GM19023 (cell line): ENCODE results near the gene PIP4K2B.
"Not testable (repeated sequence)": the region's sequence is repeated elsewhere in the genome, so short reads cannot be mapped to it uniquely, and the experiment has no call there.

Experiments used
- ATAC-seq: cut with Tn5 transposase; IDR thresholded peaks from one replicate; pipeline ENCODE4 v1.9.1; 2021; ENCODE audit warnings: mild to moderate bottlenecking, moderate library complexity; ENCODE audit not compliant: unreplicated experiment

The PIP4K2B gene

DNA sequence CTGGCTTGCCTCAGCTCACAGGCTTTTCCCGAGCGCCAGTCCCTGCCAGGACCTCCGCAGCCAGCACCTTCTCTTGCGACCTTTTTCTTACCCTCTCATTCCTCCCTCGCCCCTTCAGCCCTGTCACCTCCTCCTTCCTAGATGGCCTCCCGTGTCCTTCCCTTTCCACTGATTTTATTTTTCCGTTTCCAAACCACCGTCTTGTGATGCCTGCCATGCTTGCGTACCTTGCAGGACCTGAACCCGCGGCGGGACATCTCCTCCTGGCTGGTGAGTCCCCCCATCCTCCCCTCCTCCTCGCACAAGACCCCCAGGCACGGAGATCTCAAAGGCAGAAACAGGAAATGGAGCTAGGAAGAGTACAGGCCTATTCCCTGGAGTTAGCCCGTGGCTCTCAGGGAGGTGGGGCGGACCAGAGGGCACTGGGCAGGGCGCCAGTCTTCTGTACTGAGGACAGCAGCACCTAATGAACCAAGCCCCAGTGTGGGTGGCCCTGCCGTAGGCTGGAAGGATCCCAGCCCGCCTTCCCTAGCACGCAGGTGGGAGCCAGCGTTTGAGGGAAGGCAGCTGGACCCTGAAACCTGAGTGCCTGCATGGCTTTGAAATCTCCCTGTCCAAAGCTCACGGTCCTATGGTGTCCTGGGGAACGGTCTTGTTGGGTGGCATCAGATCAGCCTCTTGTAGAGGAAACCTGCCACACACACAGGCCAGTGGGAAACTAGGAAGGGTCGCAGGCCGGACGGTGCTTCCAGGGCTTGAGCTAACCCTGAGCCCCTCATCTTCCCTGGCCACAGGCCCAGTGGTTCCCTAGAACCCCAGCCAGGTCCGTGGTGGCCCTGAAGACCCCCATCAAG lies 68.6 kb downstream of the PIP4K2B start:
- ATAC-seq = no peak

DNA sequence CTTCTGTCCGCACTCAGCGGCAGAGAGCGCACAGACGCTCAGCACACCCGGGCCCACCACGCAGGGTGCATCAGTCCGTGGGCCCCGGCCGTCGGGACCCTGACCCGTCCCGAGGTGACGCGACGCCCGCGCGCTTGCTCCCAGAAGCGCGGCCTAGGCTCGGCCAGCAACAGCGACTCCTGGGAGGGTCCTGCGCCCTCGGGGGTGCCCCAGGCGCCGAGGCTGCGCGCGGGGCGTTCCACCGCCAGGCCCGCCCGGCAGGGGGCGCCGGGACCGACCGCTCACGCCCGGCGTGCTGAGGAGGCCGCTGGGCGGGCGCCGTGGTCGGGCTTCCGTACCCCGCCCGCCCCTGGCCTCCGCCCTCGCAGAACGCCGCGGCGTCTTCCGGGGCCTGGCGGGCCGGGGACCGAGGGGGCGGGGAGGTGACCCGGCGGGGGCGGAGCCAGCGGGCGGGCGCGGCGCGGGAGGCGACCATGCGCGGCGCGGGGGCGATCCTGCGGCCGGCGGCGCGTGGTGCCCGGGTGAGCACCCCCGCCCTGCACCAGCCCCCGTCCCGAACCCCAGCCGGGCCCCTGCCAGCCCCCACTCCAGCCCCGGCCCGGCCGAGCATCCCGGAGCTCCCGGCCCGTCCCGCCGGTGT lies 69.3 kb downstream of the PIP4K2B start, which contains the start of gene CISD3:
CISD3 (plus strand) TSS at position 456 of the 640 bp plus-strand sequence; CDS start at position 474, 18 bp downstream.
- ATAC-seq = peak; percentile 77

DNA sequence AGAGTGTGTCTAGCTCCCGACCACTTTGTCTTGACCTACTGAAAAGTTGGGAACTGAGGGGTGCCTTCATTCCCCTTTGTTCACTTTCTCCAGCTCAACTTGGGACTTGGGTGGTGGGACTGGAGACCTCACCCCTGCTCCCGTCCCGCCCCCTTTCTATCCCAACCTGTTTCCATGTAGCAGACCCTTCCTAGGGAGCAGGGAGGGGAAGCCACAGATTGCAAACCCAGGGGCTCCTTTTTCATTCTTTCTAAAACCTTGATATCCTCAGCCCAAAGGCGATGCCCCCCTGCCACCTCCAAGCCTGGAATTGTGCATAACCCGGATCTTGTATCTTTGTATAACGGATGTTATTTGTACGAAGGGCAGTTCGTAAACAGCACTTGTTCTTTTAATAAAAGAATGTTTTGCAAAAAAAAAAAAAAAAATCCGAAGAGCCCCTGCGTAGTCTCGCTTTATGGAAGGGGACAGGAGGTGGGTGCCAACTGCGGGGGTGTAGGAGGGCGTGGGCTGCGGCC lies 69.9 kb downstream of the PIP4K2B start:
- ATAC-seq = no peak

DNA sequence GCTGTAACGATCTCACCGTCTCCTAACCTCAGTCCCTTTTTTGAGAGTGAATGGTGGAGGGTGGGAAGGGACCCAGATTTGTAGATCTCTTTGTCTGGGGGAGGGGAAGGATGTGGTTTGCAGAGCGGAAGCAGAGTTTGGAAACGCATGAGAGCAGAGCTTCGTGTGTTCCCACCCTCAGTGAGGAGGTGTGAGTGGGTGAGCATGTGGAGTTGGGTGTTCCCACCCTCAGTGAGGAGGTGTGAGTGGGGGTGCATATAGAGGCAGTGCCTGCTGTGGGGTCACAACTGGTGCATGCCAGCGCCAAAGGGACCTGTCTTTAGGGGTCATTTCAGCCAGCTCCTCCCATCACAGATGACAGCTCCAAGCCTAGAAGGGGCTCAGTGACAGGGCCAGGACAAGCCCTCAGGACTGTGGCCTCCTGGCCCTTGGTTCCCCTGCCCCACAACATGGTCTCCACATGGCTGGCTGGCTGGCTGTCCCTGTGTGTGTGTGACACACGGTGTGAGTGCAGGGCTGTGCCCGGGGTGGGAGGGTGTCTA lies 71.0 kb downstream of the PIP4K2B start:
- no peak for ATAC-seq

DNA sequence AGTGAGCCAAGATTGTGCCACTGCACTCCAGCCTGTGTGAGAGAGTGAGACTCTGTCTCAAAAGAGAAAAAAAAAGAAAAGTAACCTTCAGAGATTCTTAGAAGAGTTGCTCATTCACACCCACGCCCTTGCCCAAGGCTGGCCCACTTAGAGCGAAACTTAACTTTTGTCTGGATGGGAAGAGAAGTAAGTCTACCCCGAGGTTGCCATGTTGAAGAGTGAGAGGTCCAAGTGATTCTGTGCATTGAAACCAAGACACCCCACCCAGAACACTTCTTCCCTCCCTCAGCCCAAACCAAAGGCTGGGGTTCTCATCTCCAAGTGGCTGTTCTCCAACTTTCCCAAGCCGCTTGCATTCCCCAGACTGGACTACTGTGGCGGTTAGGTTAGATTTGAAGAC lies 71.6 kb downstream of the PIP4K2B start:
- ATAC-seq = no peak

DNA sequence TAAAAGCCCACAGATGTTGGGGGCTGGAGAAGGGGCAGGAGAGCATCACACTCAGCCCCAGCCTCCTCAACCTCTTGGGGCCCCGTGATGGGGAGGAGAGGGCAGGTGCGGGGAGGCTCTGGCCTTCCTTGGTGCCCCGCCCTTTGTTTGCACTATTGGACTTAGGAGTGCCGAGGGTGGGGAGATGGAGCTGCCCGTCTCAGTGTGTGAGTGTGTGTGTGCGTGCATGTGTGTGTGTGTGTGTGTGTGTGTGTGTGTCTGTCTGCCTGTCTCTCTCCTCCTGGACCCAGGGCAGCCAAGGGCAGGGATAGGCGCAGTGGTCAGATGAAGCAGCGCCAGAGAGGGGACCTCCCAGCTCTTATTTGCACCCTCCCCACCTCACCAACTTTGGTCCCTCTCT lies 73.2 kb downstream of the PIP4K2B start:
- not testable (repeated sequence) for ATAC-seq

DNA sequence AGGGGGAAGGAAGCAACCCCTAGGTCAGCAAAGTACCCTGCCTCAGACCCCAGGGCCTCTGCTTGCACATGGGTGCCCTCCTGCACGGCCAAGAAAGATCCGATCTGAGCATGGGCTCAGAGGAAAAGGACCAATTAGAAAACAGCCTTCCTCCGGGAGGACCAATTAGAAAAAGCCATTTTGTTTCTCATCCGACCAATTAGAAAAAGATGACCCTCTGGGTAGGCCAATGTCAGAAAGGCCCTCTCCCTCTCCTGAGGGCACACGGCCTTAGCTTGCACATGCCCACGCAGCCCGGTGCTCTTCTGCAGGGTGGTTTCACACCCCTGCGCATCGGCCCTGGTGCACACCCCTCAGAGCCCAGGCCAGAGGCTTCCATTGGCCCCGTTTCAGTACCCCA lies 74.3 kb downstream of the PIP4K2B start:
- ATAC-seq = no peak

DNA sequence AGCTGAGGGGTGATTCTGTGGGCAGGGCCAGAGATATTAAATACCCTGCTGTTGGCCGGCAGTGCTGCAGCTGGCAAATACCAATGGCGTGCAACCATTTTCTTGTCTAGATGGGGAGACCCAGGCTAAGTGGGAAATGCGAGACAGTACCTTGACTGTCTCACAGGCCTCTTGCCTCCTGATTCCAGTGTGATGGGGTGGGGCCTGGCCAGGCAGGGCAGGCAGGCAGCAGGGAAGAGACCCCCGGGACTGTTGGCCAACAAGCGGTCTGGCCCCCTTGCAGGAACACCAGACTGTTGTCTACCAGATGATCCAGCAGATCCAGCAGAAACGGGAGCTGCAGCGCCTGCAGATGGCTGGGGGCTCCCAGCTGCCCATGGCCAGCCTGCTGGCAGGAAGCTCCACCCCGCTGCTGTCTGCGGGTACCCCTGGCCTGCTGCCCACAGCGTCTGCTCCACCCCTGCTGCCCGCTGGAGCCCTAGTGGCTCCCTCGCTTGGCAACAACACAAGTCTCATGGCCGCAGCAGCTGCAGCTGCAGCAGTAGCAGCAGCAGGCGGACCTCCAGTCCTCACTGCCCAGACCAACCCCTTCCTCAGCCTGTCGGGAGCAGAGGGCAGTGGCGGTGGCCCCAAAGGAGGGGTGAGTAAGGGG lies 74.9 kb downstream of the PIP4K2B start:
- ATAC-seq = no peak

DNA sequence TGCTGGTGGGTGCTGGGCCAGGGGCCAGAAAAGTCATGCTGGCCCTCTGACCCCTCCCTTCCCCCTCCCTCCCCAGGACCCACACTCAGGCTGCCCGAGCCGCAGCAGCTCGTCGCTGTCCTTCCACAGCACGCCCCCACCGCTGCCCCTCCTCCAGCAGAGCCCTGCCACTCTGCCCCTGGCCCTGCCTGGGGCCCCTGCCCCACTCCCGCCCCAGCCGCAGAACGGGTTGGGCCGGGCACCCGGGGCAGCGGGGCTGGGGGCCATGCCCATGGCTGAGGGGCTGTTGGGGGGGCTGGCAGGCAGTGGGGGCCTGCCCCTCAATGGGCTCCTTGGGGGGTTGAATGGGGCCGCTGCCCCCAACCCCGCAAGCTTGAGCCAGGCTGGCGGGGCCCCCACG lies 77.6 kb downstream of the PIP4K2B start:
- ATAC-seq = no peak

DNA sequence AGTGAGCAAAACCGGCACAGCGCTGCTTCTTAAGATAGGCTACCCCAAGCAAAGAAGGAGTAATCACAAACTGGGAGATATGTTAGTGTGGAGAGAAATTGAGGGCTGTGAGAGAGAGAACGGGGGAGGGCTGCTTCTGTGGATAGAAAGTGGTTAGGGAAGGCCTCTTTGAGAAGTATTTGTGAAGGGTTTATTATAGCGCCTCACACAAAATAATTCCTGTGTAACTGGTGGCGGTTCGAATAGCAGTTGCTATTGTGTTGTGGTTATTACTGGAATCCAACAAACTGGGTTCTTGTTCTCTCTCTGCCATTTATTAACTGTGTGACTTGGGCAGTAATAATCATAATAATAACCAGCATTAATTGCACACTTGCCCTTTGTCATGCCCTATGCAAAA lies 78.4 kb downstream of the PIP4K2B start:
- no peak for ATAC-seq

DNA sequence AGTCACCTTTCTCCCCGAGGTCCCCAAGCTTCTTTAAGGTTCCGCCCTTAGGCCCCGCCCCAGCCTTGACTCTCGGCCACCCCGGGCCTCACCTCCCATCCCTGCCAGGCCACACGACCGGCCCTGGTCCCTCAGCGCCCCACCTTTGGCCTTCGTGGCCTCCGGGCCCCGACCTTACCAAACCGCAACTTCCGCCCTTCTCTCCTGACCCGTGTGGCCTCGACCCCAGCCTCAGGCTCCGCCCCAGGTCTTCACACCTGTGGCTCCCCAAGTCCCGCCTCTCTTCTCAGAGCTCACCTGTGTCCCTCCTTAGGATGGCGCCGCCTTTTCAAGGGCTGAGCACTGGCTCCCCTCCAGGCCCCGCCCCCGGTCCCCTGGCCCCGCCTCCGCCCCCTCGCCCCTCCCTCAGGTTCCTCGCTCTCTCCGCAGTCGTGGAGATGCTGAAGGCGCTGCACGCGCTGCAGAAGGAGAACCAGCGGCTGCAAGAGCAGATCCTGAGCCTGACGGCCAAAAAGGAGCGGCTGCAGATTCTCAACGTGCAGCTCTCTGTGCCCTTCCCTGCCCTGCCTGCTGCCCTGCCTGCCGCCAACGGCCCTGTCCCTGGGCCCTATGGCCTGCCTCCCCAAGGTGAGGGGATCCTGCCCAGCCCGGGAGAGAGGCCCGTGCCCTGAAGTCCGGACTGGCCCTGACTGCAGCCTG lies 79.3 kb downstream of the PIP4K2B start:
- ATAC-seq = no peak

DNA sequence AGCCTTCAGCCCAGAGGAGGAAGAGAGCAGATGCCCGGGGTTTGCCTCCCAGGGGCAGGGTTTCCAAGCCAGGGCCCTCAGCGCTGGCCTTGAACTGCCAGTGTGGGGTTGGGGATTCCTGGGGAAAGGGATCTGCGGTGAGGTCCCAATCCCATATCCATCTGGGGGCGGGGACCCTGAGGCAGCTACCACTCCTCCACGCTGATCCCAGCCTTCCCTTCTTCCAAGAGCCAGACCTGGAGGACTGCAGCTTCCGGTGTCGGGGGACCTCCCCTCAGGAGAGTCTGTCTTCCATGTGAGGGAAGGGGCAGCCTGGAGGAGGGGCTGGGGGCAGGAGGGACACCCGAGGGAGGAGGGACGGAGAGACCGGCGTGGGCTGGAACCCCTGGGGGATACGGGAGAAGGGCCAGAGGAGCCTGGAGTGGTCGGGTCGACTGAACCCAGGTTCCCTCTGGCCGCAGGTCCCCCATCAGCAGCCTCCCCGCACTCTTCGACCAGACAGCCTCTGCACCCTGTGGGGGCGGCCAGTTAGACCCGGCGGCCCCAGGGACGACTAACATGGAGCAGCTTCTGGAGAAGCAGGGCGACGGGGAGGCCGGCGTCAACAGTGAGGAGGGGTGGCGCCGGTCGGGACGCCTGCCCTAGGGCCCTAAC lies 79.9 kb downstream of the PIP4K2B start:
- ATAC-seq = no peak

DNA sequence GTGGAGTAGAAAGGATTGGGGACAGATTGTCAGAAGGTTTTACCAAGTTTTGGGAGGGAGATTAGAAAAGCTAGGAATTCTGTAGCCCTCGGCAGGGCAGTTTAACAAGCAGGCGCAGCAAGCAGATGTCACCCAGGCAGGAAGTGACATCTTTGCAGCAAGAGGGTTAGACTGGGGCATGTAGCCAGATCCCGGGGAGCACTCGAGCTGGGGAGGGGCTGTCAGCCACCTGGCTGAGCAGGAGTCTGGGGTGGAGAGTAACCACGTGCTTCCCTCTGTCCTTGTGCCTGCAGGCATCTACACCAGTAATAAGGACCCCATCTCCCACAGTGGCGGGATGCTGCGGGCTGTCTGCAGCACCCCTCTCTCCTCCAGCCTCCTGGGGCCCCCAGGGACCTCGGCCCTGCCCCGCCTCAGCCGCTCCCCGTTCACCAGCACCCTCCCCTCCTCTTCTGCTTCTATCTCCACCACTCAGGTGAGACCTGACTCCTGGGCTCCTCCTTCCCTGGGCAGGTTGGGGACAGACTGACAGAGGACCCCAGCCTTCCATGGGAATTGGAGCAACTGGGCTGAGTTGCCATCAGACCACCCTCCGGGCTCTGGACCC lies 82.1 kb downstream of the PIP4K2B start:
- no peak for ATAC-seq

DNA sequence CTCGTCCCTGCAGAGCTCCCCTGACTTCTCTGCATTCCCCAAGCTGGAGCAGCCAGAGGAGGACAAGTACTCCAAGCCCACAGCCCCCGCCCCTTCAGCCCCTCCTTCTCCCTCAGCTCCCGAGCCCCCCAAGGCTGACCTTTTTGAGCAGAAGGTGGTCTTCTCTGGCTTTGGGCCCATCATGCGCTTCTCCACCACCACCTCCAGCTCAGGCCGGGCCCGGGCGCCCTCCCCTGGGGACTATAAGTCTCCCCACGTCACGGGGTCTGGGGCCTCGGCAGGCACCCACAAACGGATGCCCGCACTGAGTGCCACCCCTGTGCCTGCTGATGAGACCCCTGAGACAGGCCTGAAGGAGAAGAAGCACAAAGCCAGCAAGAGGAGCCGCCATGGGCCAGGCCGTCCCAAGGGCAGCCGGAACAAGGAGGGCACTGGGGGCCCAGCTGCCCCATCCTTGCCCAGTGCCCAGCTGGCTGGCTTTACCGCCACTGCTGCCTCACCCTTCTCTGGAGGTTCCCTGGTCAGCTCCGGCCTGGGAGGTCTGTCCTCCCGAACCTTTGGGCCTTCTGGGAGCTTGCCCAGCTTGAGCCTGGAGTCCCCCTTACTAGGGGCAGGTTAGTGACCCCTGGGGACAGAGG lies 82.9 kb downstream of the PIP4K2B start:
- ATAC-seq = no peak
